ENCODE data around the gene CWF19L1. TPM values are rescaled to one million over a fixed set of nuclear protein-coding genes. Genes with fewer than 3 reads are reported as not detected.
A peak's percentile ranks its signal among the peaks of the same experiment; 100 is the strongest.

Gene CWF19L1
- total and polyA plus RNA-seq, 2 of the 13 experiments (the other 11 are each of a cell fraction or from before 2014, with no cell fraction given): 13.6 to 42.1 TPM

GRCh38 chr10:100267239-100268104 is at the start of gene CWF19L1 (continued):
- TF ChIP-seq KIAA2018 (CRISPR knock-in tag; IDR thresholded peaks at IDR 0.05; ENCODE audit: borderline replicate concordance) (no peak), HHEX (CRISPR knock-in tag; IDR thresholded peaks at IDR 0.05) (no peak), THRA (CRISPR knock-in tag; IDR thresholded peaks at IDR 0.05; ENCODE audit: borderline replicate concordance) (peak; percentile 79), MED1 (CRISPR knock-in tag; IDR thresholded peaks at IDR 0.05) (peak; percentile 56; the same call in 1 of the 2 replicates), ZFYVE20 (CRISPR knock-in tag; IDR thresholded peaks at IDR 0.05; ENCODE audit: borderline replicate concordance, low read depth) (no peak), ZBTB14 (CRISPR knock-in tag; IDR thresholded peaks at IDR 0.05) (no peak), ZNF260 (CRISPR knock-in tag; IDR thresholded peaks at IDR 0.05; ENCODE audit: borderline replicate concordance, low read depth) (no peak), PBX3 (CRISPR knock-in tag; IDR thresholded peaks at IDR 0.05; ENCODE audit: borderline replicate concordance) (no peak), ZZZ3 (CRISPR knock-in tag; IDR thresholded peaks at IDR 0.05; ENCODE audit: borderline replicate concordance) (peak; percentile 70; the same call in 1 of the 2 replicates), FOXK2 (IDR thresholded peaks at IDR 0.05) (no peak; the same call in 1 of the 2 replicates), HNRNPH1 (optimal IDR thresholded peaks at IDR 0.05; ENCODE audit: low read depth, low read length) (no peak), ATRX (CRISPR knock-in tag; IDR thresholded peaks at IDR 0.05; ENCODE audit: borderline replicate concordance) (no peak; the same call in 1 of the 2 replicates)

Data from HepG2 (cell line).